ENCODE results near the gene PAPPA.

PAPPA gene

DNA sequence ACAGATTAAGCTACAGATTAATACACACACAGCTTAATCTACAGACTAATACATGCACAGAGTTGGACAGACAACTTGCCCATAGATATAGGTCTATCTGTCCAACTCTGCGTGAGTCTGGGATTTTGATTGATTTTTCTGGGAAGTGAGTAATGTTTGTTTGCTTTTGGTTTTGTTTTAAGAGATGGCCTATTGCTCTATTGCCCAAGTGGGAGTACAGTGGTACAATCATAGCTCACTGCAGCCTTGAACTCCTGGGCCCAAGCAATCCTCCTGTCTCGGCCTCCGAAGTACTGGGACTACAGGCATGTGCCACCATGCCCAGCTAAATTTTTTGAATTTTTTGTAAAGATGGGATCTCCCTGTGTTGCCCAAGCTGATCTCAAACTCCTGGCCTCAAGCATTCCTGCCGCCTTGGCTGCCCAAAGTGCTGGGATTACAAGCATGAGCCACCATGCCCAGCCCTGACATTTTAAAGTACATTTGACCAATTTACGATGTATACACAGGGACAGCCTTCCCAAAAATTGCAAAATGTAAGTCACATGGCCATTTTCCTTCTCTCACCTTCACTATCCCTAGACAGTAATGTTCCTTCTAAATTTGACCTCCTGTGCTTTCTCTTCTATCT is 50.8 kb downstream of the PAPPA start:
- DNase-seq = no peak
- TF ChIP-seq GATA1 (IDR thresholded peaks at IDR 0.05; ENCODE audit: low read depth, low read length) = no peak
- no peak for TF ChIP-seq POLR2A (IDR thresholded peaks at IDR 0.05; ENCODE audit: low read length)

DNA sequence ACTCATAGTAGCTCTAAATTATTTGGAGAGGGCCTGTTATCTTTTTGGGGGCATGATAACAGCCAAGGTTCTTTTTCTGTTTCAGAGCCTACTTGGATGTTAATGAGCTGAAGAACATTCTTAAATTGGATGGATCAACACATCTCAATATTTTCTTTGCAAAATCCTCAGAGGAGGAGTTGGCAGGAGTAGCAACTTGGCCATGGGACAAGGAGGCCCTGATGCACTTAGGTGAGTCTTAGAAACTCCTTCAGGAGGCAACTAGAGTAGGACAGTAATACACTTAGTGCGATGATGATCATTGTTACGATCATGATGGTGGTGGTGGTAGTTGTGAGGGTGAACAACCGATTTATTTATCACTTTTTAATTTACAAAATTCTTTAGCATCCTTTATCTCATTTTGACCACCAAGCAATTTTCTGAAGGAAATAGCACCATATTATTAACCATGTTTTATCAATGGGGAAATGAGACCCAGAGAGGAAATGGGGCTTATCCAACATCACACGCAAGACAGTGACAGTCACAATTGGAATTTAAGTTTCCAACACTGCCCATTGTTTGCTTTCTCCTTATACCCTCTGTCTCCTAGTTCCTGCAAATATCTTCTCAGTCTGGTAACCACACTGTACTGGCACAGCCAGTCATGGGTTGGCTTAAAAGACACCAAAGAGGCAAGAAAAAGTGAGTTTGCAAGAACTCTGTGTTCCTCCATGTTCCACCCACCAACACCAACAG is 54.0 kb downstream of the PAPPA start:
- TF ChIP-seq GATA1 (IDR thresholded peaks at IDR 0.05; ENCODE audit: low read depth, low read length) (no peak), POLR2A (IDR thresholded peaks at IDR 0.05; ENCODE audit: low read length) (no peak)
- DNase-seq = no peak

DNA sequence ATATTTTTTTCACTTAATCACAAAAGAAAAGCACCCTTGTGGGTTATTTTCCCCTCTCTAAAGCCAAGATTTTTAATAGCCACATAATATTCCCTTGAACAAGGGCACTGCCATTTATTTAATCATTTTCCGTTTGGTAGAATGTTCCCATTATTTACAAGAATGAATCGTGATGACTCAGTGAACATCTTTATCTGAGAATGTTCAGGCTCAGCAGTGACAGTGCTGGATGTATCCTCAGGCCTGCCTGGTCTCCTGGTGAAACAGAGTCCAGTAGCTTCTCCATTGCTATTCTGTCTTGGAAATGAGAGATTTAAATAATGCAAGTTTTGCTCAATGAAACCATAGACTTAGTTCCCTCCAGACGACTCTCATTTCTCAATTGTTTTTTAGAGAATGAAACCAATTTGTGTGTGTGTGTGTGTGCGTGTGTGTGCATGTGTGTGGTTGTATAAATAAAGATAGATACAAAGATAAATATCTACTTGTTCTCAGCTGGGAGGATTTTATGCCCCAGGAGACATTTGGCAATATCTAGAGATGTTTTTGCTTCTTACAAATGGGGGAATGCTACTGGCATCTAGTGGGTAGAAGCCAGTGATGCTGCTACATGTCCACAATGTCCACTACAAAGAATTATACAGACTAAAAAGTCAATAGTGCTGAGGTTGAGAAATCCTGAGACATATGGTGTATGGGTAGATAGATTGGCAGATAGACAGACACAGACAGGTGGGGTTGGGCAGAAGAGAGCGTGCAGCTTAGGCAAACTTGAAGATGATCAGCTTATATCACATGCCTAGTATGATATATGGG is 55.0 kb downstream of the PAPPA start:
- no peak for TF ChIP-seq GATA1 (IDR thresholded peaks at IDR 0.05; ENCODE audit: low read depth, low read length)
- TF ChIP-seq POLR2A (IDR thresholded peaks at IDR 0.05; ENCODE audit: low read length) = no peak
- DNase-seq = peak; percentile 10 to 29

DNA sequence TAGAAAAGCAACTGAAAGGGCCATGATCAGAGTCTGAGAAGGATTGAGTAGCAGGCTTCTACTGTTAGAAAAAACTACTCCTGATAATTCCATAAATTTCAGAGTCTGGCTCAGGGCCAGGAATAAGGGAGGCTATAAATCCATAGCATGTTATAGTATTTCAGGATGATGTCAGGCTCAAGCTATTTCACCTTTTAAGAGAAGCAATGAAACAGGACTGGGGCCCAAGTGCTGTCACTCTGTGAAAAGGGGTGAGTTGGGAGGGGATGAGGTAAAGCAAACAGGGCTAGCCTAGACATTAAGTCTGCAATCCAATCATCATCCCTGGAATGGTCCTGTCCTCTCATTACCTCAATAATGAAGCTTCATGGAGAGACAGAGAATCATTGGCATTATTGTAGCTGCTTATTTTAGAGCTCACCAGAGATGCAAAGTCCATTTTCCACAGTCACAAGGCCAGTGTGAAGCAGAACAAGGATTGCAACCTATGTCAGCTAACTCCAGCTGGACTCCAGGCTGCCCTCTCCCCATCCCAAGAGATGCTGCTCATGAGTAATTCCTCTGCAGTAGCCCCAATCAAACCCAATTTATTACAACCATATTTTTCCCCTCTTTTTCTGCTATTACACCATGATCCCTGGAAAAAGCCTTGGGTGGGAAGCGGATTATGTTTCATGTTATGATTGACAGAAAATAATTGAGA is 56.0 kb downstream of the PAPPA start:
- TF ChIP-seq GATA1 (IDR thresholded peaks at IDR 0.05; ENCODE audit: low read depth, low read length) (no peak), POLR2A (IDR thresholded peaks at IDR 0.05; ENCODE audit: low read length) (no peak)
- no peak for DNase-seq

DNA sequence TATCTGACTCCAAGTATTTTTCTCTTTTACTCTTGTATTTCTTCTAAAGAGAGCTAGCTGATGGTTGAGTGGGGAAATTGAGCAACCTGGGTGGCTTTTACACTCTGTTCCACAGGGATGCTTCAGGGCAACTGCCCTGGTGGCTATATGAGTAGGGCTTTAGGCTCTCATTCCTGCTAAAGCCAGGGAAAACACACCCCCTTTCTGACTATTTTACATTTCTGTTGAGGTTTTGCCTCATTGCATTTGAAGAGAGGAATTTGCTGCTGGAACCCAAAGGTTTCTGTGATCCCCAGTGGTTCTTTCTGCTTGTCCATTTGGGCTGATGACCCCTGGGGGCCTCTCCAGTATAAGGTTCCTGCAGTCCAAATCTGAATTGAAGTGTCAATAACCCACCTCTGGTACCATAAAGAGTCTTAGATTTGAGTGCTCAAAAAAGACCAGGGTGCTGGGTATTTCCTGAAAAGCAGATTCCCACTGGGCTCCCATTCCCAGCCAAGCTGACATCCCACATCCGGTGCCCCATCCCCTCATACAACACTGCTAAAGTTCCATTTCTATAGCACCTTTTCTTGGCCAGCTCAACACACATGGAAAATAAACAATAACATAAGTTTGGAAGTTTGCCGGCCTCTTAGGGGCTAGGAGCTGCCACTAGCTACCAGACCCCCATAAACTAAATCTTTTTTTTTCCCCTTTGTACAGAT is 59.5 kb downstream of the PAPPA start:
- no peak for DNase-seq

DNA sequence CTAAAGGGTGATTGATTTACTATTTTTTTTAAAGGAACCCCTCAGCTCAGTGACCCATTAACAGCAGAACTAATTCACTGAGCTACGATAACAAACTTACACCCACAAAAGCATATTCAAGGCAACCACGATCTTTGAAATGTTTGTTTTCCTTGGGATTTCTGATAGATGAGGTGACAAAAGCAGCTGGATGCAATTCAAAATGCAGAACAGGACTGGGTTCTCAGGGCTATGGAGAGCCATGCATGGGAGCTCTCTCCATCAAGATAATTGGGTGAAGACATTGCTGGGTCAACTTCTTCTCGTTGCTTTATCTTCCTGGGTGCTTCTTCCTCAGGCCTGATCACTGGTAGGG is 60.1 kb downstream of the PAPPA start:
- TF ChIP-seq GATA1 (IDR thresholded peaks at IDR 0.05; ENCODE audit: low read depth, low read length) = no peak
- TF ChIP-seq POLR2A (IDR thresholded peaks at IDR 0.05; ENCODE audit: low read length) = no peak
- no peak for DNase-seq

More for the DNA sequence above, 59.5 kb downstream of the PAPPA start:
- TF ChIP-seq POLR2A (IDR thresholded peaks at IDR 0.05; ENCODE audit: low read length) (no peak), GATA1 (IDR thresholded peaks at IDR 0.05; ENCODE audit: low read depth, low read length) (no peak)

DNA sequence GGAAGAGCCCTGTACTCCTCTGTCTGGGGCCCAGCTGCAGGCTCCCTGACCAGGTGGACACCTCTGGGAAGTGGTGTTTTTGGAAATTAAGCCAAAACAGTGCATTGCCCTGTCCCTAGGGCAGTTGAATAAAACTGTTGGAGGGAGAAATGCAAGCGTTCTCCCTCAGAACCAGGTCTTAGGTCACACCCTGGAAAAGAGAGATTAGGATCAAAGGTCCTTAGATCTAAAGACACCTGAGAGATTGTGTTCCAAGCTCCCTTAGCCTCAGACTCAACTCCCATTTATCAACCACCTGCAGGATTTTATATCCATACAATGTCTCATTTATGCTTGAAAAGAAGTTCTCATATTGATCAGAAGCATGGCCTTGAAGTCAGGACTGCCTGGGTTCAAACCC is 64.8 kb downstream of the PAPPA start:
- no peak for TF ChIP-seq POLR2A (IDR thresholded peaks at IDR 0.05; ENCODE audit: low read length)
- TF ChIP-seq GATA1 (IDR thresholded peaks at IDR 0.05; ENCODE audit: low read depth, low read length) = no peak
- no peak for DNase-seq

DNA sequence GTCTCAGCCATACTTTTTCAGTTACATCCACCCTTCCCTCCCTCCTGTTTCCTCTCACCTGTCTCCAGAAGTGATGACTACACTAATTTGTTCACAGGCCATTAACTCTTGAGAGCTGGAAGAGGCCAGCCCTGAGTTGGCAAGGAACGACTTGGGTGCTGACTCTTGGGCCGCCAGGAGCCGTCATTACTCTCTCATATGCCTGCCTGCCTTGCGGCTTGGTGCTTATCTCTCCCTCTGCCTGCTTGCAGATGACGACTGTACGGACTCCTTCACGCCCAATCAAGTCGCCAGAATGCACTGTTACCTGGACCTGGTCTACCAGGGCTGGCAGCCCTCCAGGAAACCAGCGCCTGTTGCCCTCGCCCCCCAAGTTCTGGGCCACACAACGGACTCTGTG is 66.1 kb downstream of the PAPPA start:
- TF ChIP-seq POLR2A (IDR thresholded peaks at IDR 0.05; ENCODE audit: low read length) (no peak), GATA1 (IDR thresholded peaks at IDR 0.05; ENCODE audit: low read depth, low read length) (no peak)
- DNase-seq = peak; percentile 18 to 19

DNA sequence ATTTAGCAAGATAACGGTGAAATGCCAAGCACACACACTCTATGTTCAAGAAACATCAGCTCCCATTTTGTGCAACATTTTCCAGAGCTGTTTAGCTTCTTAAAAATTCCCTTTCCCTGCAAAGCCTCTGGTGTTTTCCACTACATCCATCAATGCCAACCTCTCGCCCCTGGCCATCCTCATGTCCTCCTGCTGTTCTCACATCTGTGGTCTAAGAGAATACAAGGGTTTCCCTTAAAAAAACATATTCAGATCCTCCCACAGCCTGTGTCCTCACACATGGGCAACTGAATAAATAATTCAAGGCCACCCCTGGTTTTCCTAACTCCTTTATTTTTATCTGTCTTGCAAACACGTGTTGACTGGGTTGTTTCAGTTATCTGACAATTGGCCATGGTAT is 70.3 kb downstream of the PAPPA start:
- DNase-seq = no peak
- TF ChIP-seq POLR2A (IDR thresholded peaks at IDR 0.05; ENCODE audit: low read length) (no peak), GATA1 (IDR thresholded peaks at IDR 0.05; ENCODE audit: low read depth, low read length) (no peak)

DNA sequence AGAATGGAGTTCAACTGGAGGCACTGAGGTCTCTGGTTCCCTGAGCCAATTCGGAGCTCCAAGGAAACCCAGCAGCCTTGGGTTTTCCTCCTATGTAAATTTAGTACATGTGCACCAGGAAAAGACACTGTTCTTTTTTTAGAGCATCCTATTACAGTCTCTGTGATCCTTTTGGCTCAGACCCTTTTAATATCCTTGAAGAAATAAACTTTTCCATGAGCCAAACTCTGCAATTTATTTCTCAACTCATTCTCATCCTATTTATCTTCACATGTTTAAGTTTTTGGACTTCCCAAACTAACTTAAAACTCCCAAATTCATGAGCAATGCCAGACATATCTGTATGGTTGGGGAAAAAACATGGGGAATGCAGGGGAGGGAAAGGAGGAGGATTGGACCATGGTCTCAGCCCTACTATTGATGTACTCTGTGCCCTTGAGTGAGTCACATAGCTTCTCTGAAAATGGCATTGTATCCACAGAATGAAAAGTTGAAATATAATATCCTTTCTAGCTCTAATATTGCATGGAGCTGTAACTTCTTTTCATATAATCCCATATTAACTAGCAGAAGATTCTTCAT is 76.6 kb downstream of the PAPPA start:
- TF ChIP-seq POLR2A (IDR thresholded peaks at IDR 0.05; ENCODE audit: low read length) (no peak), GATA1 (IDR thresholded peaks at IDR 0.05; ENCODE audit: low read depth, low read length) (no peak)
- DNase-seq = no peak

DNA sequence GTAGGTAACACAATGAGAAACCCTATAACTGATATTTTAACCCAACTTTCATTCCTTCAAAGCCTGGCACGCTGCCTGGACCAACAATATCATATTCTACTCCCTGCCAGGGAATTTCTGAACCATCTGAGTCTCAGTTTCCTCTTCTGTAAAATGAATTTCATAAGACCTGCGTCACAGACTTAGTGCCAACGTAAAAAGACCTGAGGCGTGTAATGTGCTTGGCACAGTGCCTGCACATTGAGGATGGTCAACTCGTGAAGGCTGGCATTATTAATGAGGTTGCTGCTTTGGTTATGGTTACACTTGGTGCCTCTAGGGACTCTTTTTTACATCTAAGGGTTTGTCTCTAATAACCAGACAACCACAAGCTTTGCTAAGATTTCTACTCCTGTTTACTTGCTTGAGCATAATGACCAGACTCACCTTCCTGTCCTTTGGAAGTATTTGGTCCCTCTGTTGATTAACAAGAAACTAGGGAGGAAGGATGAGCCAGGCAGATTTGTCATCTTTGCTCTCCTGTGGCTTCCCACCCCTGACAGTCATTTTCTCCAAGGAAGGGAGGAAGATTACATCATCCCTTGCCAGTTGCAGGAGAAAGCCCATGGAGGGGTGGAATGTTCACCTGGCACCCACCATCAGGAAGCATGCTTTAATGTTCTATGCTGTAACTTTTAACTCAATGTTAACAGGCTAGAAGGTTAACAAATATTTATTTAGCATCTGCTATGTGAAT is 79.0 kb downstream of the PAPPA start:
- no peak for DNase-seq

DNA sequence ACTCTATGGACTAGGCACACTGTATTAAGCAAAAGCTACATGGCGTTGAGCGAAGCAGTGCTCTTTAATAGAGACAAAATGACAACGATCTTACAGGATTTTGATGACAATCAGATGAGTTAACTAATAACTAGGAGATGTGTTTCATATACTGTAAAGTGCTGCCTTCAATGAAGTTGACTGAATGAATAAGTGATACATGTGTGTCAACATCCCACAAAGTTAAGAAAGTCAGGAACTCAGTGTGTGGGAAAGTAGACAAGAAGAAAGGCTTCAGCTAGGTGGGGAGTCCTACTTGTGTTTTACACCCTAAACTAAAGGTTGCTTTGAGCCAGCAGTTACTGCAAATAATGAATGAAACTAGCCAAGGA is 79.6 kb downstream of the PAPPA start:
- DNase-seq = no peak
- no peak for TF ChIP-seq GATA1 (IDR thresholded peaks at IDR 0.05; ENCODE audit: low read depth, low read length)
- TF ChIP-seq POLR2A (IDR thresholded peaks at IDR 0.05; ENCODE audit: low read length) = no peak

More for the DNA sequence above, 79.0 kb downstream of the PAPPA start:
- no peak for TF ChIP-seq GATA1 (IDR thresholded peaks at IDR 0.05; ENCODE audit: low read depth, low read length)
